Hematopoietic multipotent progenitor cell treated with erythropoietin and hydrocortisone succinate and interleukin-3 and kit ligand, for 15 days (in vitro differentiated cells): ENCODE data around the gene SLC2A11.
A peak's percentile ranks its signal among the peaks of the same experiment; 100 is the strongest.
"Not testable (repeated sequence)": the region's sequence is repeated elsewhere in the genome, so short reads cannot be mapped to it uniquely, and the experiment has no call there.

ENCODE experiments used
- DNase-seq: peaks from one replicate; pipeline ENCODE4 v3.0.0-alpha.2; 2015; ENCODE audit warnings: low spot score

SLC2A11 gene

DNA sequence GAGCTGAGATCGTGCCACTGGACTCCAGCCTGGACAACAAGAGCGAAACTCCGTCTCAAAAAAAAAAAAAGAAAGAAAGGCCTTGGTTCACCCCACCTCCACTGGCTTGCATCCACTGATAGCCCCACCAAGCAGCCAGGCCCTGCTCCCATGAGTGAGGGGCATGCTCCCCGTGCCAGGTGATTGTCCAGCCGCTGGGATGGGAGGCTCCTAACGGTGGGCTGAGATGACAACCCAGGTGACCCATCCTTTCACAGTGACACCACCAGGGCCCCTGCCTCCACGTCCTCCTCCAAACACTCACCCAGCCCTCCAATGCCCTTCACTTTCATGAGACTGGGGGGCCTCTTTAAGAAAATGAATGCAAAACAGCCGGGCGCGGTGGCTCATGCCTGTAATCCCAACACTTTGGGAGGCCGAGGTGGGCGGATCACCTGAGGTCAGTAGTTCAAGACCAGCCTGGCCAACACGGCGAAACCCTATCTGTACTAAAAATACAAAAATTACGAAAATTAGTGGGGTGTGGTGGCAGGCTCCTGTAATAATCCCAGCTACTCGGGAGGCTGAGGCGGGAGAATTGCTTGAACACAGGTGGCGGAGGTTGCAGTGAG lies 10.3 kb upstream of the SLC2A11 start:
- DNase-seq = no peak

DNA sequence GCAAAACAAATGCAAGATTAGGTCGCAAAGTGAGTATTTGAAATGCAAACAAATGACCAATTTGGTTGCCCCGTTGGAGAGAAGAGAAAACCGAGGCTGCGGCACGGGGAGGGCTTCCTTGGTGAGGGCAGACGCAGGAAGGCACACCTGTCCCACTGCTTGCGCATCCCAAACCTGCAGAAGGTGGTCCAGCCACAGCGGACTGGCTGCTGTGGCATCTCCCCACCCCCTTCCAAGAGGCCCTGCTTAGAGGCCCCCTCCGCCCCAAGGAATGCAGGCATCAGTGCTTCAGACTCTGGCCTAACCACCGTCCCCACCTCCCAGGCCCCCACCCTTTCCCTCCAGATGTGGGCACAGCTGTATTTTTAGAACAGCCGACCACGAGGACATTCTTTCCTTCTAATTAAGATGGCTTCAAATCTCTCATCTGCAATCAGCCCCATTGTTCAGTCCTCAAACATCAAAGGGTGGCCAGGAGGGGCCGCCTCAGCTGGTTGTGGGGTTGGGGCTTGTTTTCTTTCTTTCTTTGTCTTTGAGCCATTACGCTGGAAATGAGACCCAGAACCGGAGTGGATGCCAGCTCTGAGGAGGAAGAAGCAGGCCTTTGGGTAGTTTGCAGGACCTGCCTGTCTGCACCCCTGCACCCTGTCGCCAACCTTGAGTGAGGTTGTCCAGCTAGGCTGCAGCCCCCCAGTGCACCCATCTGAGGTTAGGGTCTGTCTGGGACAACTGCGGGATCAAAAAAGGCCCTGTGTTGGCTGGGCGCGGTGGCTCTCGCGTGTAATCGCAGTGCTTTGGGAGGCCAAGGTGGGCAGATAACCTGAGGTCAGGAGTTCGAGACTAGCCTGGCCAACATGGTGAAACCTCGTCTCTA lies 9.4 kb upstream of the SLC2A11 start:
- no peak for DNase-seq

DNA sequence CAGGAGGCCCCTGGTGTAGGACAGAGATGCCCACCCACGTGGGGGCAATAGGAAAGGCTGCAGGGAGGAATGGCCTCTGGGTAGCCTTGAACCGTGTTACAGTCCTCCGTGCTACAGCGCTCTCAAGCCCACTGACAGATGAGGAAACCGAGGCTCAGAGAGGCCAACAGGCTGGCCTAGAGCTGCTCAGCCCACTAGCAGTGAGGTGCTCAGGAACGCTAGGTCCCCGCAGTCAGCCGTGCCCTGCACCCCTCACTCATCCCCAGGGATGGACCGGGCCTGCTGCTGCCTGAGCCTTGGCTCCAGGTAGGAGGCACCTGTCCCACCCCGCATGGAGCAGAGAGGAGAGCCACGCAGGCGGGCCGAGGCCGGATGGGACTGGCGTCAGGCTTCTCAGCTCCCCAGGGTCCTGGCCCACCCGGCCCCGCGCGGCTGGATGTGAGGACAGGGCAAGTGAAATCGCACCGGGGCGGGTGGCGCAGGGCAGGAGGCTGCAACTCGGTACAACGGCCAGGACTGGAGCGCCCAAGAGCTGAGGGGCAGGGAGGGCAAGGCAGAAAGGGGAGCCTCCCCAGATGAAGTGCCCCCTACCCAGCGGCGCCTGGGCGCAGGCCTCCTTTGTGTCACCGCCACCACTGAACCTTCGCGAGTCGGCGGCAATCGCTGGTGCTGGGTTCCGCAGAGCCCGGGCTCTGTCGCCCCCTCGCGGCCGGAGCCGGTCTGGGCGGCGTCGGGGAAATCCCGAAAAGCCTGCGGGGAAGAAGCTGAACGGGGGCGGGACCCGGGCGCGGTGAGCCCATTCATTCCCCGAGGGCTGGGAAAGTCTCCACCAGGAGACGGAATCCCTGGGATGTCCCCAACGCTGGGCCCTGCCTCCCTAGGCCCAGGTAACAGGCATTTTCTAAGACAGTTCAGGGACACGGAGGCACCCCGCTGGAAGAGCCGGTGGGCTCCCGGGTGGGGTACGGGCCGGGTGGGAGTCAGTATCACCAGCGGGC lies 8.4 kb upstream of the SLC2A11 start:
- DNase-seq = peak; percentile 73

DNA sequence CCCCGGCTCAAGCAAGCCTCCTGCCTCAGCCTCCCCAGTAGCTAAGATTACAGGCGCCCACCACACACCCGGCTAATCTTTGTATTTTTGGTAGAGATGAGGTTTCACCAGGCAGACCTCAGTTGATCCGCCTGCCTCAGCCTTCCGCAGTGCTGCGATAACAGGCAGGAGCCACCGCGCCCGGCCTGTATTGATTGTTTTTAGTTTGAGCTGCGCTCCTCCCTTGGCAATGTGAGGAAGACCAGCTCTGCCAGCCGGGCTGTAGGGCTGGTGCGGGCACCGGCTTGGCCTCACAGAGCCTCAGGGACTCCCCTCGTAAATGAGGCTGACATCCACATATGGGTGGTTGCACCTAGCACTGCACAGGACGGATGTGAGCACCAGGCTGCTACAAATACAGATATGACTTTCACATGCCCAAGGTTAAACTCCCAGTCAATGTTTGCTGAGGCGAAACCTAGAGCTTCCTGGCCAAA lies 7.5 kb upstream of the SLC2A11 start:
- DNase-seq = no peak

DNA sequence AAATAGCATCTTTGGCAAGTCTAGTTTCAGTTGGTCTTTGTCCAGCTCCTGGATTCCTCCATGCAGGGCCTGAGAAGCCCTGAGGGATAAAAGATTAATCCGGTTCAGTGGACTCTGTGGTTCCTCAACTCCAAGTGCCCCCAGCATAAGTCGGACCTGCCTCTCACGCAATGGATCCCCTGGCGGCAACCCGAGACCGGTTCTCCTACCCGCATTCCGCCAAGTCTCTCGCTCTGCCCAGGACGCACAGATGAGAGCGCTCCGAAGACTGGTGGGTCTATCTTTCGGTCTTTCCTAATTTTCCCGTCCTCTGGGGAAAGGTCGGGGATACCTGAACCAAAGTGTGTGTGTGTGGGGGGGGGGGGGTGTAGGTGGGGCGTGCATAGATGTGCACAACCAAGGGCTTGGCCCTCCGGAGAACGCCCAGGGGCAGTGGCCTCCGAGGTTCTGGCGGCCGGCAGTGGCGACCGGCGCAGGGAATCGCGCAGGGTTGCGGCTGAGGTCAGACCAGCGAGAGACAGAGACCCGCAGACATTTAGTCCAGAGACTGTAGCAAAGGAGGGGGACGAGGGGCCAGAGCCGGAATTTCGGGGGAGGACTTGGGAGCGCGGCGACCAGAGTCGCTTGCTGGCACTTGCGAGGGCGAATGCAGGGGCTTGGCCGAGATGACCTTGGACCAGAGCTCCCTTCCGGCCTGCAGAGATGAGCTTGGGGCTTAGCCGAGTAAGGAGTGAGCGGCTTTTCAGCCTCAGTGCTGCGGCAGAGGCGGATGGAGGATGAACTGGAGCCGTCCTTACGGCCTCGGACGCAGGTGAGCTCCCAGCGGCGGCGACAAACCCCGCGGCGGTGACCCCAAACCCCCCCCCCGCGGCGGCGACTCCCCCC lies 712 bp upstream of the SLC2A11 start:
- DNase-seq = no peak

DNA sequence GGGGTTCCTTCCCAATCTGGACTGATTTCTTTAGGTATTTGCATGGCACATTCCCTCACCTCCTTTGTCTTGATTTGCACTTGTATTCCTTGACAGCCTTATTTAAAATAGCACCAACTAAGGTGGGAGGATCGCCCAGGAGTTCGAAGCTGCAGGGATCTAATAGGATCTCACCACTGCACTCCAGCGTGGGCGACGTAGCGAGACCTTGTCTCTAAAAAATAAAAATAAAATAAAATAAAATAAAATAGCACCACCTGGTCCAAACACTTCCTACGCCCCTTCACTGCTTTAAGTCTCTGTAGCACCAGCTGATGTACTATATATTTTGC lies 775 bp downstream of the SLC2A11 start:
- DNase-seq = no peak

DNA sequence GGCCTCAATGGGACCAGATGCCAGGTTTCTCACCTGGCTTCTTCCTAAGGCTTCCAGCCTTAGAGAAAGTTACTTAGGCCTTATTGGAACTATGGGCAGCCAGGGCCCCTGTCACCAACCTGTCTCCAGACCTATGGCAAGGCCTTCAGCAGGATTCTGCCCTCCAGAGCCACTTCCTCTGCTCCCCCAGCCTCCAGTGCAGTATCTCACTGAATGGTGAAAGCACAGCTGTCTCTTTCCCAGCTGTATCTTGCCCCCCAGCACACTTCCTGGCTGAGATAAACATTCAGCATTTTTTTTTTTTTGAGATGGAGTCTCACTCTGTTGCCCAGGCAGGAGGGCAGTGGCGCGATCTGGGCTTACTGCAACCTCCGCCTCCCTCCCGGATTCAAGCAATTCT lies 1.5 kb downstream of the SLC2A11 start:
- no peak for DNase-seq

DNA sequence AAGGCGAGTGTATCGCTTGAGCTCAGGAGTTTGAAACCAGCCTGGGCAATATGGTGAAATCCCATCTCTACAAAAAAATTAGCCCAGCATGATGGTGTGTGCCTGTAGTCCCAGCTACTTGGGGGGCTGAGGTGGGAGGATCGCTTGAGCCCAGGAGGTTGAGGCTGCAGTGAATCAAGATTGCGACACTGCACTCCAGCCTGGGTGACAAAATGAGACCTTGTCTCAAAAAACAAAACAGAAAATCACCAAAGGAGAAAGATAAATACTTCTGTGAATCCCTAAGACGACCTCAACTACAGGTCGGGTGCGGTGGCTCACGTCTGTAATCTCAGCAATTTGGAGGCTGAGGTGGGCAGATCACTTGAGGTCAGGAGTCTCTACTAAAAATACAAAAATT lies 2.5 kb downstream of the SLC2A11 start:
- DNase-seq = not testable (repeated sequence)

DNA sequence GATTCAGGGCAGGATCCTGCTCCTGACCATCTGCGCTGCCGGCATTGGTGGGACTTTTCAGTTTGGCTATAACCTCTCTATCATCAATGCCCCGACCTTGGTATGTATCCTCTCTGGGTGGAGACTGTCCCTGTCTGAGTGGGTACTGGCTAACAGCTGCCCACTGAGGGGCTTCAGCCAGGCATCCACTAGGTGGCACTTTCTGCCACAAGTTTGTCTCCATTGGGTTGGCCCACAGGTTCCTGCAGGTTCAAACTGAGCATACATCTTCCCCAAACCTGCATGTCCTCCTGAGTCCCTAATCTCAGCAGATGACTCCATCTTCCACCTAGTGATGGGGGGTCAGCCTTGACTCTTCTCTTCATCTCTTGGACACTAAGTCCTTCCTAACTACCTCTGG lies 4.4 kb downstream of the SLC2A11 start:
- peak; percentile 32 for DNase-seq

DNA sequence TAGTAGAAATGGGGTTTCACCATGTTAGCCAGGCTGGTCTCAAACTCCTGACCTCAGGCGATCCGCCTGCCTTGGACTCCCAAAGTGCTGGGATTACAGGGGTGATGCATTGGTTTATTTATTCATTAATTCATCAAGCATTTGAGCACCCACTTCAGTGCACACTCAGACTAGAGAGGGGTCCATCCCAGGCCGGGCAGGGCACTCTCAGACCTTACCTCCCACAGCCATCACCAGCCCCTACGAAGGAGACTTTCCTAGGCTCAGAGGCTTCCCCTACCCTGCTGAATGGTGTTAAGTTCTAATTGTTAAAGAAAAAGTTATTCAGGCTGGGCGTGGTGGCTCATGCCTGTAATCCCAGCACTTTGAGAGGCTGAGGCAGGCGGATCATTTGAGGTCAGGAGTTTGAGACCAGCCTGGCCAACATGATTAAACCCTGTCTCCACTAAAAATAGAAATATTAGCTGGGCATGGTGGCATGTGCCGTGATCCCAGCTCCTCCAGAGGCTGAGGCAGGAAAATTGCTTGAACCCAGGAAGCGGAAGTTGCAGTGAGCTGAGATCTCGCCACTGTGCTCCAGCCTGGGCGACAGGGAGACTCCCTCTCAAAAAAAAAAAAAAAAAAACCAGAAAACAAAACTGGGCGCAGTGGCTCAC lies 7.0 kb downstream of the SLC2A11 start:
- not testable (repeated sequence) for DNase-seq

DNA sequence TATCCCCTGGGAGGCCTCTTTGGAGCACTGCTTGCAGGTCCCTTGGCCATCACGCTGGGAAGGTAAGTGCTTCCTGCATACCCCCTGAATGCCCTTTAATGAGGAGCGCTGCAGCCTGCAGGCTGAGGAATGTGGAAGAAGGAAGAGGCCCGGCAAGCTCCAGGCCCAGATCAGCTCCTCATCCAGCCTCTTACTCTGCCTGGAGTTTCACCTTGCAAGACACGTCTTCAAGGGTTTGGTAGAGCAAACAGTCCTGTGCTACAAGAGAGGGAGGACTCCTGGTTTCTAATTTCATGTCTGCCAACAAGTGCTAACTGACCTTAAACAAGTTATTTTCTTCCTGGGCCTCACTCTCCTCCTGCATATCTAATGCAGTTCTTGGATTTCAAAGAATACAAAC lies 10.9 kb downstream of the SLC2A11 start:
- DNase-seq = no peak

DNA sequence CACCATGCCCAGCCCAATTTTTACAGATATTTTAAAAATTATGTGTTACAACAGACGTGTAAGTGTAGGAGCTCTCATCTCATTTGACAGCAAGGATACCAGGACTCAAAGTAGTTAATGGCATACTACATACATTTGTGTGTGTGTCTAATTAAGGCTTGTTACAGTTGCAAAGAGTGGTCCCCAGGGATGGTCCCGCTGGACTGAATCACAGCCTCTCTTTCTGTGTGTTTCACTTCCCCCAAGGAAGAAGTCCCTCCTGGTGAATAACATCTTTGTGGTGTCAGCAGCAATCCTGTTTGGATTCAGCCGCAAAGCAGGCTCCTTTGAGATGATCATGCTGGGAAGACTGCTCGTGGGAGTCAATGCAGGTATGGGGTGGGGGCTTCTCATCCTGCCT lies 17.2 kb downstream of the SLC2A11 start:
- DNase-seq = no peak

DNA sequence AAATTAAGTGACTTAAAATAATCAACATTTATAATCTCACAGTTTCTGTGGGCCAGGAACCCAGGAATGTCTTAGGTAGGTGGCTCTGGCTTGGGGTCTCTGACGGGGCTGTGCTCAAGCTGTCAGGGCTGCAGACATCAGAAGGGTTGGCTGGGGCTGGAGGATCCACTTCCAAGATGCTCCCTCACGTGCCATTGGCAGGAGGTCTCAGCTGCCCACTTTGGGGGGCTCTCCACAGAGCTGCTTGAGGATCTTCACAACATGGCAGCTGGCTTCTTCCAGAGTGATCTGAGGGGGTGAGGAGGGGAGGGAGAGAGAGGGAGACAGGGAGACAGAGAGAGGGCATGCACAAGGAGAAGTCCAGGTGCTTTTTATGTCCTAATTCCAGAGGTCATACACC lies 18.1 kb downstream of the SLC2A11 start:
- DNase-seq = no peak

DNA sequence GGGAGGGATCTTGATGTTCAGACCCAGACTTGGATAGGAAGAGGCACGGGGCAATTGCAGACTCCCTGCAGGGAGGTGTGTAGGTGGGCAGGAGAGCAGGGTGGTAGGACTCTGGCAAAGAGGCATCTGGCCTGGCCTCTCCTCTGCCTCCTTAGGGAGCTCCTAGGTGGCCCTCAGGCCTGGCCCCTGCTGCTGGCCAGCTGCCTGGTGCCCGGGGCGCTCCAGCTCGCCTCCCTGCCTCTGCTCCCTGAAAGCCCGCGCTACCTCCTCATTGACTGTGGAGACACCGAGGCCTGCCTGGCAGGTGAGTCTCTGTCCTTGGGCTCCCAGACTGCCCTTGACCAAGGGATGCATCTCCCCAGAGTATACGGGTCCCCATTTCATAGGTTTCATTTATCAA lies 19.9 kb downstream of the SLC2A11 start:
- no peak for DNase-seq

DNA sequence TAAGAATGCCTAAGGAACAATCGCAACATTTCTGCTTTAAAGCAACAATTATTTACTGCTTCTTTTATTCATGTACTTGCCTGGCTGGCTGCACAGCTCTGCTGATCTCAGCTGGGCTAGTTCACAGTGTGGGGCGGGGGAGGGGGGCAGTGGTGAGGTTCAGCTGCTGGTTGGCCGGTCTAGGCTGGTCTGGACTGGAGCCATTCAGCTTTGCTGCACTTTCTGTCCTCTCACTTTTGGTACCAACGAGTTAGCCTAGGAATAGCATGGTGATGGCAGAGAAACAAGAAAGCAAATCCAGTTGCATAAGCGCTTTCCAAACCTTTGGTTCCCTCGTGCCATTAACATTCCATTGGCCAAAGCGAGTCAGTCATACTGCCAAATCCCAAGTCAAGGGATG lies 20.5 kb downstream of the SLC2A11 start:
- no peak for DNase-seq

DNA sequence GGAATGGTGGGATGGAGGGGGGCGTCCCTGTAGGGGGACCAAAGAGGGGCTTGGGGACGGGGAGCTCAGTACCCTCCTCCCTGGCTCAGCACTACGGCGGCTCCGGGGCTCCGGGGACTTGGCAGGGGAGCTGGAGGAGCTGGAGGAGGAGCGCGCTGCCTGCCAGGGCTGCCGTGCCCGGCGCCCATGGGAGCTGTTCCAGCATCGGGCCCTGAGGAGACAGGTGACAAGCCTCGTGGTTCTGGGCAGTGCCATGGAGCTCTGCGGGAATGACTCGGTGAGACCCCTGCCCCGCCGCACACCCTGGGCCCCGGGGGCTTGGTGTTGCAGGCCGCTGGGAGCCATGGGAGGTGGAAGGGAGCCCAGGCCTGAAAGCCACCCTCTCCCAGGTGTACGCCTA lies 24.7 kb downstream of the SLC2A11 start:
- no peak for DNase-seq

DNA sequence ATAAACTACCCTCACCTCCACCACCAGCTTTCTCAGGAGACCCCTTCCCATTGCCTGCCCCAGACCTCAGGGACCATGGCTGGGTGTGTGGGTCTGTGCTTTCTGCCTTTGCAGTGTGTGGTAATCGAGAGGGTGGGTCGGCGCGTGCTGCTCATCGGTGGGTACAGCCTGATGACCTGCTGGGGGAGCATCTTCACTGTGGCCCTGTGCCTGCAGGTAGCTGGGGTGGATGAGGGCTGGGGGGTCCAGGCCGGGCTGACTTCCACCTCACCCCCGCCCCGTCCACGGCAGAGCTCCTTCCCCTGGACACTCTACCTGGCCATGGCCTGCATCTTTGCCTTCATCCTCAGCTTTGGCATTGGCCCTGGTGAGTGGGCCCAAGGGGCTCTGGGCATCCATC lies 26.0 kb downstream of the SLC2A11 start:
- no peak for DNase-seq

DNA sequence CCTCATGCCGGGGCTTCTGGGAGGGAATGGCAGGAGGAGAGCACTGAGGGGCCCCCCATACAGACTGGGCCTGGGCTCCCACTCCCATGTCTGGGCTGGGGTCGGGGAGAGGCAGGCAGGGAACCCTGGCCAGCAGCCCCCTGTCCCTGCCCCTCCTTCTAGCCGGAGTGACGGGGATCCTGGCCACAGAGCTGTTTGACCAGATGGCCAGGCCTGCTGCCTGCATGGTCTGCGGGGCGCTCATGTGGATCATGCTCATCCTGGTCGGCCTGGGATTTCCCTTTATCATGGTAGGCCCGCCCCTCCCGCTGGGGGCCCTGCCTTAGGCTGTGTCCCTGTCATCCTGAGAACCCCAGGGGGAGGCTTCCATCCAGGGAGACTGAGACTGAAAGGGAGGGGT lies 26.5 kb downstream of the SLC2A11 start:
- no peak for DNase-seq

DNA sequence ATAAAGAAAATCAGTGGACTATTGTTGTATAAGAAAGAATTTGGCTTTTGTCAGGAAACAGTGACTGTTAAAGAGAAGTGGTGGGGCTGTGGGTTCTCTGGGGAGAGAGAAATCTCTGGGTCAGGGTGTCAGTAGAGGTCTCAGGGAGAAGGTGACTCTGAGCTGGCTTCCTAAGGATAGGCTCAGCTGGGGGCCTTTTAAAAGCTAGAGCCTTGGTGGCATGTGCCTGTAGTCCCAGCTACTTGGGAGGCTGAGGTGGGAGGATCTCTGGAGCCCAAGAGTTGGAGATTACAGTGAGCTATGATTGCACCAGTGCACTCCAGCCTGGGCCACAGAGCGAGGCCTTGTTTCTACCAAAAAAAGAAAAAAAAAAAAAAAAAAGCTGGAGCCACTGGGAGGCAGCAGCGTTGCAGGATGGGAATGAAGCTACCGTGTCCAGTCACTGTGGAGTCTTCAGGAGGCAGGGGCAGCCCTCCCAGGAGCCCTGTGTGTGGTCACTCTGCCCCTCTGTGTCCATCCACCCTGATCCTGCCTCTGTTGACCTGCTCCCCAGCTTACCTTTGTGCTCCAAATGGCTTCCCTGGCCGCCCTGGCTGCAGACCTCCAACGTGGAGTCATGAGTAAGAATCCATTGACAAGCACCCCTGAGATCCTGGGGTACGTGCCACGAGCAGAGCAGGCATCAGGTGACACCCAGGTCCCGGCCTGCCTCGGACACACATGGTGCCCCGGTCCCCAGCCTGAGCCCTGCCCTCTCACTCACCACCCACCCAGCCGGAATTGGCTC lies 31.1 kb downstream of the SLC2A11 start:
- DNase-seq = no peak

DNA sequence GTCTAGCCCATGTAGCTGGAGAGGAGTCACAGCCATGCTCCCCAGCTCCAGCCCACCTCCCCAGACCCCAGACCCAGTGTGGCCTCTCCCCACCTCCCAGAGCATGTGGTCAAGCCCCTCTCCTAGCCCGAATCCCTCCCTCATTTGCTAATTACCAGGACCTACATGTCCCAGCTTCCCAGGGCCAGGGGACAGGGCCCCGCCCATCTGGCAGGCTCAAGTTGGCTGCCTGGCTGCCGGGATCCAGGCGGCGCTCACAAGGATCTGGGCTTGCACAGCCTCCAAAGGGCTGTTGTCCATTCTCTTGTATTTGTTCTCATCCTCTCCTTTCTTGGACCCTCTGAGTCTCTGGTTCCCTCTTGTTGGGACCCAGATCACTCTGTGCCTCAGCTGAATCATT lies 31.9 kb downstream of the SLC2A11 start:
- DNase-seq = no peak
